HG02840 (cell line): ENCODE measurements around the gene GPR137C.
A peak's percentile ranks its signal among the peaks of the same experiment; 100 is the strongest.

Experiments
- ATAC-seq: cut with Tn5 transposase; IDR thresholded peaks from one replicate; pipeline ENCODE4 v1.9.1; 2021; ENCODE audit warnings: mild to moderate bottlenecking, moderate library complexity, moderate number of reproducible peaks; ENCODE audit not compliant: unreplicated experiment, low FRiP score

Gene GPR137C

GRCh38 chr14:52552063-52552988, at the start of gene GPR137C, which contains the start of gene TXNDC16:
Gene GPR137C (plus strand): TSS chr14:52552836. CDS start chr14:52553148, 312 bp downstream.
Gene TXNDC16 (minus strand): TSS chr14:52552505. CDS start chr14:52543557, 8,948 bp downstream.
- peak; percentile 96 for ATAC-seq

- no peak for ATAC-seq
Measured at GRCh38 chr14:52513249-52513648, 39.4 kb upstream of the GPR137C start.

- ATAC-seq = no peak
Measured at GRCh38 chr14:52514046-52514811, 38.4 kb upstream of the GPR137C start.

GRCh38 chr14:52522033-52522432, 30.6 kb upstream of the GPR137C start:
- ATAC-seq = no peak

GRCh38 chr14:52522581-52523345, 29.9 kb upstream of the GPR137C start:
- no peak for ATAC-seq

GRCh38 chr14:52527052-52527451, 25.6 kb upstream of the GPR137C start:
- ATAC-seq = no peak

GRCh38 chr14:52531481-52531880, 21.2 kb upstream of the GPR137C start:
- no peak for ATAC-seq

- no peak for ATAC-seq
Measured at GRCh38 chr14:52536269-52536668, 16.4 kb upstream of the GPR137C start.

- no peak for ATAC-seq
Measured at GRCh38 chr14:52538623-52539022, 14.0 kb upstream of the GPR137C start.

GRCh38 chr14:52545584-52546317, 6.9 kb upstream of the GPR137C start:
- no peak for ATAC-seq

- no peak for ATAC-seq
Measured at GRCh38 chr14:52546318-52546670, 6.3 kb upstream of the GPR137C start.

- ATAC-seq = no peak
Measured at GRCh38 chr14:52547027-52547426, 5.6 kb upstream of the GPR137C start.

GRCh38 chr14:52547526-52547925, 5.1 kb upstream of the GPR137C start:
- no peak for ATAC-seq

GRCh38 chr14:52550661-52551060, 2.0 kb upstream of the GPR137C start:
- no peak for ATAC-seq

- no peak for ATAC-seq
Measured at GRCh38 chr14:52551205-52551604, 1.4 kb upstream of the GPR137C start.

GRCh38 chr14:52551696-52552062, 957 bp upstream of the GPR137C start:
- no peak for ATAC-seq

GRCh38 chr14:52553002-52553670, 500 bp downstream of the GPR137C start:
- peak; percentile 20 for ATAC-seq

GRCh38 chr14:52553671-52554575, 1.3 kb downstream of the GPR137C start:
- no peak for ATAC-seq
